GM18909 (cell line): Measurements from ENCODE around the gene TASL.
A peak's percentile ranks its signal among the peaks of the same experiment; 100 is the strongest.
"Not testable (repeated sequence)": the region's sequence is repeated elsewhere in the genome, so short reads cannot be mapped to it uniquely, and the experiment has no call there.

Experiments used
- ATAC-seq: cut with Tn5 transposase; IDR thresholded peaks from one replicate; pipeline ENCODE4 v1.9.1; 2021; ENCODE audit warnings: mild to moderate bottlenecking; ENCODE audit not compliant: unreplicated experiment, poor library complexity

The TASL gene

GRCh38 chrX:30577362-30577991 lies at the start of gene TASL:
Gene TASL (minus strand): TSS chrX:30577766. CDS start chrX:30560355, 17,411 bp downstream.
- ATAC-seq = peak; percentile 89

- ATAC-seq = no peak
These were observed 48.8 kb upstream of the TASL start for GRCh38 chrX:30626402-30626801.

- no peak for ATAC-seq
These were observed 44.8 kb upstream of the TASL start for GRCh38 chrX:30622361-30622760.

- no peak for ATAC-seq
These were observed 43.5 kb upstream of the TASL start for GRCh38 chrX:30620980-30621618.

- no peak for ATAC-seq
These were observed 42.6 kb upstream of the TASL start for GRCh38 chrX:30620125-30620524.

- no peak for ATAC-seq
These were observed 40.7 kb upstream of the TASL start for GRCh38 chrX:30618160-30618765.

GRCh38 chrX:30615229-30615628 lies 37.7 kb upstream of the TASL start:
- ATAC-seq = no peak

- no peak for ATAC-seq
These were observed 36.2 kb upstream of the TASL start for GRCh38 chrX:30613721-30614120.

- no peak for ATAC-seq
These were observed 34.7 kb upstream of the TASL start for GRCh38 chrX:30612250-30612655.

- ATAC-seq = no peak
These were observed 32.5 kb upstream of the TASL start for GRCh38 chrX:30610026-30610425.

GRCh38 chrX:30607155-30607554 lies 29.6 kb upstream of the TASL start:
- no peak for ATAC-seq

- not testable (repeated sequence) for ATAC-seq
These were observed 23.0 kb upstream of the TASL start for GRCh38 chrX:30600269-30601176.

- ATAC-seq = peak; percentile 83
These were observed 19.8 kb upstream of the TASL start for GRCh38 chrX:30597216-30598012.

- ATAC-seq = peak; percentile 50
These were observed 16.1 kb upstream of the TASL start for GRCh38 chrX:30593440-30594200.

GRCh38 chrX:30592831-30593230 lies 15.3 kb upstream of the TASL start:
- no peak for ATAC-seq

- ATAC-seq = no peak
These were observed 12.8 kb upstream of the TASL start for GRCh38 chrX:30590368-30590767.

- peak; percentile 48 for ATAC-seq
These were observed 11.8 kb upstream of the TASL start for GRCh38 chrX:30589146-30589888.

GRCh38 chrX:30586516-30586915 lies 8.9 kb upstream of the TASL start:
- ATAC-seq = no peak

- no peak for ATAC-seq
These were observed 5.1 kb upstream of the TASL start for GRCh38 chrX:30582664-30583063.
